HG03520 (cell line): ENCODE data around the gene FIZ1.

Experiments
- ATAC-seq: cut with Tn5 transposase; IDR thresholded peaks from one replicate; pipeline ENCODE4 v1.9.1; 2021; ENCODE audit warnings: mild to moderate bottlenecking, moderate library complexity; ENCODE audit not compliant: unreplicated experiment

Gene FIZ1

GRCh38 chr19:55599468-55599841 is at the start of gene FIZ1:
Gene FIZ1, minus strand, starts transcription at chr19:55599517. Its CDS starts 1,652 bp downstream, at chr19:55597865.
- ATAC-seq: peak; percentile 52

DNA sequence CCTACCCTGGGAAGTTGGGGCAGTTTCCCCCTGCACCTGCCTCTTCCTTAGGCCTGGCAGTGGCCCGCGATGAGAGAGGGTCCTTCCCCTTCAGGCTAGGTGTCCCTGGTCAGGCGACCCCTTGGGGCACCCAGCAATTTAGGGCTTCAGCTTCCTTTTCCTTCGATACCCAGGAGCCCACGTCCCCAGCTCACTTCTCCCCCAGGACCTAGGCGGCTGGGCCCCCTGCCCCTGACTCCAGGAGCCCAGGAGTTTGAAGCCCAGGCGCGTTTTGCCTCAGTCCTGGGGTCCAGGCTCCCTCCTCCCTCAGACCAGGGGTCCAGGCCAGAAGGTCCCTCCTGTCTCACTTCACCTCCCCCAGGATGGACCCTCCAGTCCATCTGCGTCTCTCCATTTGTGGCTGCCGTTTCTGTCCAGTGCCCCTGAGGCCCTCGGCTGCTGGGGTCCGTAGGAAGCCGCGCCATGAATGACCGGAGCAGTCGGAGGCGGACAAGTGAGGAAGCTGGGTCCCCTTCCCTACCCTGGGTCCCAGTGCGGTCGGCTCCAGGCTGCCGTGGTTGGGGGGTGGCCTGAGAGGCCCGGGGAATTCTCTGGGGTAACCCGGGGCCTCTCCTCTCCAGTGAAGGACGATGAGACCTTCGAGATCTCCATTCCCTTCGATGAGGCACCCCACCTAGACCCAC is 49.4 kb upstream of the FIZ1 start:
- ATAC-seq: no peak

- ATAC-seq: no peak
These were observed 48.6 kb upstream of the FIZ1 start, which contains the start of gene CCDC106 for GRCh38 chr19:55647732-55648584. Gene CCDC106, plus strand, starts transcription at chr19:55648212. Its CDS starts 835 bp downstream, at chr19:55649047.

GRCh38 chr19:55646889-55647731 is 47.8 kb upstream of the FIZ1 start:
- no peak for ATAC-seq

DNA sequence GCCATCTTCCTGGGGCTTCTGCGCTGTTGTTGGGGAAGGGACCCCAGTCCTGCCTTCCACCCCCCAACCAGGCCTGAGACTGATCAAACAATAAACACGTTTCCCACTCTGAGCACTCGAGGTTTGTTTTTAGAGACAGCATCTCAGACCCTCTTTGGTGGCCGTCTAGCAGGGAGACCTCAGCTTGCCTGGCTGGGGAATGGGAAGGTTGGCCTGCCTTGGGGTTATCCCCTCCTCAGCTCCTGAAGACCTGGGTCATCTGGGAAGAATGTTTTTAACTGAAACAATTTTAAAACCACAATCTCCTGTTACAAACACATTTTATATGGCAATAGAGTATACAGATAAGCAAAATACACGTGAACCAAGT is 46.2 kb upstream of the FIZ1 start:
- no peak for ATAC-seq

DNA sequence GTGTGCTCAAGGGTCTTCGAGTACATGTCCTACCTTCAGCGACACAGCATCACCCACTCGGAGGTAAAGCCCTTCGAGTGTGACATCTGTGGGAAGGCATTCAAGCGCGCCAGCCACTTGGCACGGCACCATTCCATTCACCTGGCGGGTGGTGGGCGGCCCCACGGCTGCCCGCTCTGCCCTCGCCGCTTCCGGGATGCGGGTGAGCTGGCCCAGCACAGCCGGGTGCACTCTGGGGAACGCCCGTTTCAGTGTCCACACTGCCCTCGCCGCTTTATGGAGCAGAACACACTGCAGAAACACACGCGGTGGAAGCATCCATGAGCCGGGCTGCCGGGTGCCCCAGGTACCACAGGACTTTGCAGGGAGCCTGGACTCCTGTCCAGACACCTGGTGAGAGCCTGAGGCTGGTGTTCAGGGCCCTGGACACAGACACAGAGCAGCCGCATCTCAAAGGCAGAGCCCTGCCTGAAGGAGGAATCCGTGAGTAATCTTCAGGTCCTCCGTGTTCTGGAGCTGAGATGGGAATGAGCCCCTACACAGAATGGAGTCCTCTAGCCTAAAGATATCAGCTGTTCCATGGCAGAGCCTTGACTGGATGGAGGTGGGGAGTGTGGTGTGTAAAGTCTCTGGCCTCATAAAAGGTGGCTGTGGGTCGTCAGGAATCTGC is 45.7 kb upstream of the FIZ1 start:
- no peak for ATAC-seq

DNA sequence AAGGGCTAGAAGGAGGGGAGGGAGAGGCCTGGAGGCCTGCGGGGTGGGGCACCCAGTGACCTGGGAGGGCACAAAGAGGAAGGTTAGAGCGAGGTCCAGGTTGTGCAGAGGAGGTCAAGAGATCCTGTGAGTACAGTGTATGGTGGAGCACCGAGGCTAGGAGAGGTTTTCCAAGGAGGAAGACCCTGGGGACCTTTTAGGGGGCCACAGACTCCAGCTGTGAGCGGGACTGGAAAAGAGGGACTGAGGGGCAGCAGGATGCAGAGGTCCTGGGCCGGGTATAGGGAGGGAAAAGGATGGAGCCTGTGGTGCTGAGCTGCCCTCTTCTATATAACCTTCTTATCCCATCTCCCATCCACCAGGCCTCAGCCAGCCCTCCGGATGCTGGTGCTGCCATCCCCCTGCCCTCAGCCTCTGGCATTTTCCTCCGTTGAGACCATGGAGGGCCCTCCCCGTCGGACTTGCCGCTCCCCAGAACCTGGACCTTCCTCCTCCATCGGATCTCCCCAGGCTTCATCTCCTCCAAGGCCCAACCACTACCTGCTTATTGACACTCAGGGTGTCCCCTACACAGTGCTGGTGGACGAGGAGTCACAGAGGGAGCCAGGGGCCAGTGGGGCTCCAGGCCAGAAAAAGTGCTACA is 45.0 kb upstream of the FIZ1 start:
- no peak for ATAC-seq

DNA sequence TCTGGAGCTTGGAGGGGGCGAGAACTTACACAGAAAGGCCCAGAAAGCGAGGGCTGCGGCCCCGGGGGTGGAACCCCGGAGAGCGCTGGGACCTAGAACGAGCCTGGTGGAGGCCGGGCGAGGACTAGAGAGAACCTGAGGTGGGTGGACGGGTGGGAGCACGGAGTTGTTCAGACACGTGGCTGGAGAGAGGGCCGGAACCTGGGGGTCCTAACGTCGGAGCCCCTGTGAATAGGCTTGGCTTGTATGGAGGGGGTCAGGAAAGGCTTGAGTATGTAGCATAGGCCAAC is 44.5 kb upstream of the FIZ1 start:
- ATAC-seq: no peak

GRCh38 chr19:55643003-55643886 is 43.9 kb upstream of the FIZ1 start, which contains the start of gene ZNF581:
Gene ZNF581, plus strand, starts transcription at chr19:55643649. Its CDS starts 923 bp downstream, at chr19:55644572.
- no peak for ATAC-seq

- no peak for ATAC-seq
These were observed 43.1 kb upstream of the FIZ1 start for GRCh38 chr19:55642153-55643002.

DNA sequence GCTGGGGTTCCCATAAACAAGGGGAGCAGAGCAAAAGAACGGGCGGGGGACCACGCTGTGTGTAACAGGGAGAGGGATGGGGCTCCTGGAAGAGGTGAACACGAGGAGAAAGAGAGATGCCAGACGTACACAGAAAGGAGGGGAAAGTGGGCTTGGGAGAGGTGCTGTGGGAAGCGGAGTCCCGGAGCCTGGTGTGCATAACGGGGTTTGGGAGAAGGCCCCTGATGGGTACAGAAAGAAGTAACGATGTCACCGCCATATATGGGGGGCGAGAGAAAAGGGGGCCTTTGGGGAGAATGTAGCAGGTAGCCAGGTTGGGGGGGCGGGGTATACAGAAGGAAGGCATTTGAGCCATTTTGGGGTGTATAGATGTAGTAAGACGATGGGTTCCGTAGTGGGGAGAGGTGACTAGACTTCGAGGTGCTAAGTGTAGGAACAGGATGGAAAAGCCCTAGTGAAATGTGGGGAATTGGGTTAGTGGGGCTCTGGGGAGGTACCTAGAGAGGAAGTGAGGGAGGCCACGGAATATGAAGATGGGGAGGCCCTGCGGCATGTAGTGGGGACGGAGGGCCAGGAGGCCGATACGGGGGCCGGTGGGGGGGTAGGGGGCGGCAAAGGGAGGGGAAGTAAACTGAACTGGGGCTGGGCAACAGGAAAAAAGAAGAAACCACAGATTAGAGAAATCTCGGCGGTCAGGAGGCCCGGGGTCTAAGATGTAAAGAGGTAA is 42.3 kb upstream of the FIZ1 start:
- ATAC-seq: no peak

DNA sequence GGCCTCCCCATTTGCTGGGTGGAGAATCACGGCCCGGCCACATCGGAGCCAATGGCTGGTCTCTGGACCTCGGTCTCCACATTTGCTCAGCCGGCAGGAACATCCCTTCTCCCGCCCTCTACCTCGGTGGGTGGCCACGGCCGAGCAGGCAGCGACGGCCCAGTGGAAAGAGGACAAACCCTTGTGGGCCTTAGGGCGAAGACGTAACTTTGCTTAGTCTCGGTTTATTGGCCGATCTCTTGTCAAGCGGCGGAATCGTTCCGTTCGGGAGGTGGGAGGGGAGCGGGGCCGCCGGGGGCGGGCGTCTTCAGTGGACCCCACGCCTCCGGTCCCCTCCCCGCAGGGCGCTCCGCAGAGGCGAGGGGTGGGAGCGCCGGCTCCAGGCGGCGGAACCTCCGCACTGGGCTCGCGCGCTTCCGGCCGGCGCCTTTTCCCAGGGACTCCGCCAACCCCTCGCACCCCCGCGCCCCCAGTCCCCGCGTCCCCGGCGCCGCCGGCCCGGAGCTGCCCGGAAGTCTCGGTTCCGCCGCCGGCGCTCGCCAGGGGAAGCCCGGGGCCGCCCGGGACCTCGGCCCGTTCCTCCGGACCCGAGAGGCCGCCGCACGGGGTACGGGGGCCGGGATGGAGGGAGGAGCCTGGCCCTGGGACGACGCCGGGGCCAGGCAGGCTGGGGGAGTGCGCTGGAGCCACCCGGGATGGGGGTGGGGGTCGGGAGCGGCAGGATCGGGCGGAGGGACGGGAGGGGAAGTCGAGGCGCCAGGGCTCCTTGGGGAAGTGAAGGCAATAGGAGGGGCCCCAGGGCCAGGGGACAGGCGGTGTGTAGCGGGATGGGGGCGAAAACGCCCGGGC is 41.5 kb upstream of the FIZ1 start, which contains the start of gene ZNF580:
Gene ZNF580, plus strand, starts transcription at position 426 of the 849 bp plus-strand sequence. CDS start 1,507 bp downstream, outside the sequence.
- ATAC-seq: no peak

DNA sequence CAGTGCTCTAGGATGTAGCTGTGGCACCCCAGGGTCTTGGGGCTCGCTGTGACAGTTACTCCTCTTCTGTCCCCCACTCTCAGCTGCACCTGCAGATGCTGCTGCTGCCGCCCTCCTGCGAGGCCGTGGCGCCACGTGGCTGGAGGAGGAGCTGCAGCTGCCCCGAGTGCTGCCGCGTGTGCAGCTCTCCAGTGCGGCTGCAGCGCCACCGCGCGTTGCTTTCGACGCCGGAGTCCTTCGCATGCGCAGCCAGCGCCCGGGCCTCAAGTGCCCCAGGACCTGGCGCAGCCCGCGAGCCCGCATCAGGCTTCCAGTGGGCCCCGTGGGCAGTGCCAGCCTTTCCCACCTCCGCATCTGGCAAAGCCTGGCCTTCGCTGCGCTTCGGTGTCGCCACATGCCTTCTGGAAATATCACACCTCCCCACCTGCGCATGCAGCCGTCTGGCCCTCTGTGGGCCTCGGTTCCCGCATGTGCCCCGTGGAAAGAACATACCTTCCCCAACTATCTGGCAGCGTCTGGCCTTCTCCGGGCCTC is 40.8 kb upstream of the FIZ1 start:
- ATAC-seq: no peak

GRCh38 chr19:55638864-55639359 is 39.6 kb upstream of the FIZ1 start:
- no peak for ATAC-seq

- ATAC-seq: no peak
These were observed 38.2 kb upstream of the FIZ1 start for GRCh38 chr19:55637534-55637933.

DNA sequence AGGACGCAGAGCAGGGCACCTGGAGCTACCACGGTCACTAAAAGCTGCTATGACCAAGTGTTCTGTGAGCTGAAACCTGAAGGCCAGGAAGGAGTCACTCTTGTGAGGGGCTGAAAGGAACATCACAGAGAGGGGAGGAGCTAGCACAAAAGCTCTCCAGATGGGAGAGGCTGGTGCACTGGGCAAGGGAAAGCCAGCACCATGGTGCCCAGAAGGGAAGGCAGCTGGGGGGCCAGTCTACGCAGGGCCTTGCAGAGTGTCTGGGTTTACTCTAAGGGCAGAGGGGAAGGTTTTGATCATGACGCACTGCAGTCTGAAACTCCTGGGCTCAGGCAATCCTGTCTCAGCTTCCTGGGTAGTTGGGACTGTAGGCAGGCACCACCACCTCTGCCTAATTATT is 37.4 kb upstream of the FIZ1 start:
- ATAC-seq: no peak
